Measurements from ENCODE around the gene MDC1. TPM values are rescaled to one million over a fixed set of nuclear protein-coding genes. Genes with fewer than 3 reads are reported as not detected.

Gene MDC1
- total RNA-seq, 1 donor from 2014 or later, result 32.8 TPM

DNA sequence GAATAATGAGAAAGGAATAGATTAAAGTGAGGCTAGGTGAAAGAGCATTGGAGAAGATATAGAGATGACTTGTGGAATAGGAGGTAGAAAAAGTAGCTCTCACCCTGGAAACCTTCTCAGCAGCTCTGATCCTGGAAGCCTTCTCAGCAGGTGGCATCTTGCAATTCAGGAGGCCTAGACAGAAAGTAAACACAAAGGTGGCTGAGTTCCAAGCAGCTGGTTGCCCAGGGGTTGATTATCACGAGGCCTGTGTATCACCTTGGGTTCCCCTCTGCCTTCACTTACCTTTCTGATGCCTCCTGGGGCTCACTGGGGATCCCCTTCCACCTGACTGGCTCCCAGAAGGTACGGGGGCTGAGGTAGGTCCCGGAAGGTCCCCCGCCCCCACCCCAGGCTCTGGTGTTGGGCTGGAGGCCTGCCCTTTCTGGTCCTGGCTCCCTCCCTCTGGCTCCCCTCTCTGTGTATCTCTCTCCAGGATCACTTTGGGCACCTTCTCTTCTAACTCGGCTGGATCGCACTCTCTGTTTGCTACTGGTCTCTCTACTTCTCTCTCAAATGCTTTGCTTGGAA lies 9.7 kb downstream of the MDC1 start:
- no peak for ATAC-seq
- TF ChIP-seq, protein P1, sequence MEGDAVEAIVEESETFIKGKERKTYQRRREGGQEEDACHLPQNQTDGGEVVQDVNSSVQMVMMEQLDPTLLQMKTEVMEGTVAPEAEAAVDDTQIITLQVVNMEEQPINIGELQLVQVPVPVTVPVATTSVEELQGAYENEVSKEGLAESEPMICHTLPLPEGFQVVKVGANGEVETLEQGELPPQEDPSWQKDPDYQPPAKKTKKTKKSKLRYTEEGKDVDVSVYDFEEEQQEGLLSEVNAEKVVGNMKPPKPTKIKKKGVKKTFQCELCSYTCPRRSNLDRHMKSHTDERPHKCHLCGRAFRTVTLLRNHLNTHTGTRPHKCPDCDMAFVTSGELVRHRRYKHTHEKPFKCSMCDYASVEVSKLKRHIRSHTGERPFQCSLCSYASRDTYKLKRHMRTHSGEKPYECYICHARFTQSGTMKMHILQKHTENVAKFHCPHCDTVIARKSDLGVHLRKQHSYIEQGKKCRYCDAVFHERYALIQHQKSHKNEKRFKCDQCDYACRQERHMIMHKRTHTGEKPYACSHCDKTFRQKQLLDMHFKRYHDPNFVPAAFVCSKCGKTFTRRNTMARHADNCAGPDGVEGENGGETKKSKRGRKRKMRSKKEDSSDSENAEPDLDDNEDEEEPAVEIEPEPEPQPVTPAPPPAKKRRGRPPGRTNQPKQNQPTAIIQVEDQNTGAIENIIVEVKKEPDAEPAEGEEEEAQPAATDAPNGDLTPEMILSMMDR (IDR thresholded peaks at IDR 0.05), result no peak

DNA sequence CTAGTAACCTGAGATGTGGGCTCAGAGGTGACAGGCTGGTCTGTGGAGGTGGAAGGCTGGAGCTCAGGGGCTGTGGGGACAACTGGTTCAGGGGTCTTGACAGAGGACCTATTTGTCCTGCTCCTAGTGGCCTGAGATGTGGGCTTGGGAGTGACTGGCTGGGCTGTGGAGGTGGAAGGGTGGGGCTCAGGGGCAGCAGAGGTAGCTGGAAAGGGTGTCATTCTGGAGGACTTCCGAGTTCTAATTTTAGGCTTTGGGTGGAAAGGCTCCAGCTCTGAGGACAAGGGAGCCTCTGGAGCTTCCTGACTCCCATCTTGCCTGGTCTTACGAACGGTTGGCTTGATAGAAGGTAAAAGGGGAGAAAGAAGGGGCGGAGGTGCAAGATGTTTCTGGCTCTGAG lies 11.5 kb downstream of the MDC1 start:
- intact Hi-C loops (cut with DNase I), result no loop called here
- Histone ChIP-seq H3K4me1 (no peaks in the 10 kb centered on the region), H3K27ac (no peak overlapping the region), H3K9me3 (no peaks in the 10 kb centered on the region), H3K27me3 (no peaks in the 10 kb centered on the region), H3K36me3 (peaks cover 61% of the 10 kb centered on the region), H3K4me3 (no peak overlapping the region)
- TF ChIP-seq, protein P1 (IDR thresholded peaks at IDR 0.05), result no peak
- ATAC-seq (no peak), DNase-seq (no peak)

More for the DNA sequence above, 9.7 kb downstream of the MDC1 start:
- H3K4me1 ChIP-seq, result no peaks in the 10 kb centered on the region
- DNase-seq, result no peak
- peaks cover 70% of the 10 kb centered on the region for H3K36me3 ChIP-seq
- H3K9me3 ChIP-seq, result no peaks in the 10 kb centered on the region
- intact Hi-C loops (cut with DNase I), result no loop called here
- no peak overlapping the region for H3K4me3 ChIP-seq
- H3K27ac ChIP-seq, result no peak overlapping the region
- no peaks in the 10 kb centered on the region for H3K27me3 ChIP-seq

DNA sequence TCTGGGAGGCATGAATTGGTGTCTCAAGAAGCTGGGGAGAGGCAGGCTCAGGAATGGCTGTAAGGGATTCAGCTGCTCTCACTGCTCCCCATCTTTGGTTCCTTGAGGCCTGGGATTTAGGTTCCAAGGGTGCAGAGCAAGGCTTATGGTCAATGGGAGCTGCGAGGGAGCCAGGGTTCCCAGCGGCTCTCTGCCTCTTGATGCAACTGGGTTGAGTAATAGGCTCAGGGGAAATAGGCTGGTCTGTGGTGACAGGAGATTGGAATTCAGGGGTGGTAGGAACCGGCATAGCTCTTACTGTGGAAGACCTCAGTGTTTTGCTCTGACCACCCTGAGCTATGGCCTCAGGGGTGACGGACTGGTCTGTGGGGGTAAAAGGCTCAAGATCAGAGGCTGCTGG lies 13.3 kb downstream of the MDC1 start:
- Histone ChIP-seq H3K4me1 (no peaks in the 10 kb centered on the region), H3K27ac (no peak overlapping the region), H3K36me3 (peaks cover 44% of the 10 kb centered on the region), H3K9me3 (no peaks in the 10 kb centered on the region), H3K27me3 (no peaks in the 10 kb centered on the region), H3K4me3 (no peak overlapping the region)
- peak; percentile 44 for DNase-seq
- TF ChIP-seq, protein P1 (IDR thresholded peaks at IDR 0.05), result no peak
- ATAC-seq, result peak; percentile 58
- intact Hi-C loops (cut with DNase I), result no loop called here

DNA sequence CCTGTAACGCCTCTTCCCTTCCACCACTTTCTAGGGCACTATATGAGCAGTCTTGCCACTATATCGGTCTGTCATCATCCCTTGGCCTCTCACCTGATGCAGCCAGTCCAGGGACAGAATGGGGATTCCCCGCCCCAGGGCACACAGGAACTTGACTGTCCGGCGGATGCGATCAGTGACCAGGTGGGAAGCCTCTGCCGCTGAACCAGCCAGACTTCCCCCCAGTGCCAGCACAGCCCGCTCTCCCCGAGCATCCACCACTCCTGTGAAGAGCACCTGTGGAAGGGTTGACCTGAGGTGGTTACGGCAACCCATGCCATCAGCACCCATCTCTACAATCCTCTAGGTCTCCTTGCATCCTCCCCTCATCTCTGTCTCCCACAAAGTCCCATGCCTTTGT lies 14.1 kb downstream of the MDC1 start:
- H3K36me3 ChIP-seq, result peaks cover 38% of the 10 kb centered on the region

DNA sequence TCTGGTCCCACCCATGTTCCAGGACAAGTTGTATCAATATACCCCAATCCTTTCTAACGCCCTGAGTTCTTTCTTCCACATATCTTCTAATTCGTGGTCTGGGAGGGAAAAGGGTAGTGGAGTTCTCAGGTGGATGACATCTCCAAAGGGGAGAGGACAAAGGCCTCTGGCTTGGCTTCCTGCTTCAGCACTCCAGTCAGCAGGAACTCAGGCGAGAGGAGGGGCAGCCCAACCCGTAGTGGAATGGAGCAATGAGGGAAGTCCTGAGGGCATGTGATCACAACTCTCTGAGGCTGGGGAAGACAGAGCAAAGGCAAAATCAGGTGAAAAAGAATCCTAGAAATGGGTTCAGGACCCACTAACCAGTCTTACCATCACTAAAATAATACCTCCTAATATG lies 16.7 kb downstream of the MDC1 start:
- H3K4me3 ChIP-seq, result no peak overlapping the region
- H3K27ac ChIP-seq, result no peak overlapping the region
- H3K36me3 ChIP-seq, result peaks cover 20% of the 10 kb centered on the region
- ATAC-seq (peak; percentile 90), DNase-seq (no peak)
- no peaks in the 10 kb centered on the region for H3K27me3 ChIP-seq
- H3K4me1 ChIP-seq, result peaks cover 4% of the 10 kb centered on the region
- no peaks in the 10 kb centered on the region for H3K9me3 ChIP-seq
- intact Hi-C loops (cut with DNase I), result no loop called here
- TF ChIP-seq, protein P1 (IDR thresholded peaks at IDR 0.05), result no peak

More for the DNA sequence above, 14.1 kb downstream of the MDC1 start:
- TF ChIP-seq, protein P1 (IDR thresholded peaks at IDR 0.05), result no peak
- Histone ChIP-seq H3K4me3 (no peak overlapping the region), H3K27ac (no peak overlapping the region), H3K27me3 (no peaks in the 10 kb centered on the region), H3K9me3 (no peaks in the 10 kb centered on the region), H3K4me1 (no peaks in the 10 kb centered on the region)
- intact Hi-C loops (cut with DNase I), result no loop called here
- DNase-seq (peak; percentile 60), ATAC-seq (no peak)

DNA sequence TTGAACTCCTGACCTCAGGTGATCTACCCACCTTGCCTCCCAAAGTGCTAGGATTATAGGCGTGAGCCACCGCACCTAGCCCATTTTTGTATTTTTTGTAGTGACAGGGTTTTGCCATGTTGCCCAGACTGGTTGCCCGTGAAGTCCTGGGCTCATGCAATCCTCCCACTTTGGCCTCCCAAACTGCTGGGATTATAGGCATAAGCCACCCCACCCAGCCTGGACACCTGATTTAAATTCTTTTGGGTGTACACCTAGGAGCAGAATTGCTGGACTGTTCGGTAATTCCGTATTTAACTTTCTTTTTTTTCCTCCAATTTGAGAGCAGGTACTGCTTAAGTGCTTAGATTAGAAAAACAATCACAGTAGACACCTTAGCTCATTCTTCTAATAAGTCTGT lies 20.6 kb downstream of the MDC1 start:
- peaks cover 12% of the 10 kb centered on the region for H3K4me1 ChIP-seq
- no peaks in the 10 kb centered on the region for H3K27me3 ChIP-seq
- H3K4me3 ChIP-seq, result no peak overlapping the region
- TF ChIP-seq, protein P1 (IDR thresholded peaks at IDR 0.05), result no peak
- ATAC-seq (no peak), DNase-seq (no peak)
- peaks cover under 1% of the 10 kb centered on the region for H3K36me3 ChIP-seq
- H3K9me3 ChIP-seq, result no peaks in the 10 kb centered on the region
- no peak overlapping the region for H3K27ac ChIP-seq
- intact Hi-C loops (cut with DNase I), result no loop called here

Data from upper lobe of right lung (tissue), 1 donor.